K562 (cell line): ENCODE measurements around the gene ATXN10.

Experiments used
- EHMT2 ChIP-seq: fragments of 450-650 bp; IDR thresholded peaks from 2 replicates; pipeline ENCODE4 v1.6.1; 2018; ENCODE audit warnings: antibody characterized with exemption
- EP300 ChIP-seq: IDR thresholded peaks from 2 replicates; pipeline ENCODE4 v1.6.1; 2012; ENCODE audit warnings: low read length, improper control_type of control experiment
- JUN ChIP-seq, 2 experiments: sonication (generic) in 1 of 2; formaldehyde crosslinking in 1 of 2; IDR thresholded peaks; 2 replicates each; pipeline versions ENCODE4 v1.6.1 to v1.8.0; 2012 to 2022; ENCODE audit warnings: borderline replicate concordance in 2 of 2, mild to moderate bottlenecking in 2 of 2, improper control_type of control experiment in 1 of 2, low read depth in 1 of 2, low read length in 1 of 2, missing genetic modification reagents in 1 of 2
- MXI1 ChIP-seq: IDR thresholded peaks from 2 replicates; pipeline ENCODE4 v1.6.1; 2011; ENCODE audit warnings: low read depth, mild to moderate bottlenecking, improper control_type of control experiment, low read length
- PML ChIP-seq: IDR thresholded peaks from 2 replicates; pipeline ENCODE4 v1.6.1; 2012; ENCODE audit warnings: low read length, inconsistent platforms
- RFX5 ChIP-seq: IDR thresholded peaks from 2 replicates; pipeline ENCODE4 v1.6.1; 2011; ENCODE audit warnings: low read depth, mild to moderate bottlenecking, improper control_type of control experiment, low read length
- SRSF1 ChIP-seq: fragments of 200-400 bp; formaldehyde crosslinking; IDR thresholded peaks from 2 replicates; pipeline ENCODE4 v1.6.1; 2017; ENCODE audit warnings: mild to moderate bottlenecking, low read depth, low read length, moderate library complexity
- TAF1 ChIP-seq: IDR thresholded peaks from 2 replicates; pipeline ENCODE4 v1.6.1; 2011; ENCODE audit warnings: mild to moderate bottlenecking, low read length, moderate library complexity; ENCODE audit not compliant: insufficient read depth, control insufficient read depth, severe bottlenecking; ENCODE audit errors: extremely low read depth
- TCF7L2 ChIP-seq: fragments of 150-350 bp; IDR thresholded peaks from 2 replicates; pipeline ENCODE4 v1.6.1; 2016; ENCODE audit warnings: low read depth, mild to moderate bottlenecking, low read length, moderate library complexity
- TF ChIP-seq, protein P1 (sequence below), 2 experiments: fragments of 450-650 bp in 1 of 2; sonication (generic) in 1 of 2; formaldehyde crosslinking; conservative IDR thresholded peaks; 2 replicates each; pipeline versions ENCODE4 v1.4.0 to v1.8.1; 2020 to 2022; ENCODE audit warnings: mild to moderate bottlenecking in 1 of 2, missing genetic modification reagents in 1 of 2
- TF ChIP-seq, protein P2 (sequence below): sonication (generic); formaldehyde crosslinking; IDR thresholded peaks from 2 replicates; pipeline ENCODE4 v1.8.1; 2023; ENCODE audit warnings: mild to moderate bottlenecking, missing genetic modification reagents
- TF ChIP-seq, protein P3 (sequence below), 3 experiments: IDR thresholded peaks in 2 of 3; conservative IDR thresholded peaks in 1 of 3; 2 replicates each; pipeline ENCODE4 v1.5.1; 2011 to 2012; ENCODE audit warnings: low read length in 3 of 3, mild to moderate bottlenecking in 3 of 3, control low read depth in 2 of 3, improper control_type of control experiment in 1 of 3, inconsistent platforms in 1 of 3, low read depth in 1 of 3, mixed read lengths in 1 of 3, moderate library complexity in 1 of 3; ENCODE audit not compliant: insufficient read depth in 2 of 3

DNA sequence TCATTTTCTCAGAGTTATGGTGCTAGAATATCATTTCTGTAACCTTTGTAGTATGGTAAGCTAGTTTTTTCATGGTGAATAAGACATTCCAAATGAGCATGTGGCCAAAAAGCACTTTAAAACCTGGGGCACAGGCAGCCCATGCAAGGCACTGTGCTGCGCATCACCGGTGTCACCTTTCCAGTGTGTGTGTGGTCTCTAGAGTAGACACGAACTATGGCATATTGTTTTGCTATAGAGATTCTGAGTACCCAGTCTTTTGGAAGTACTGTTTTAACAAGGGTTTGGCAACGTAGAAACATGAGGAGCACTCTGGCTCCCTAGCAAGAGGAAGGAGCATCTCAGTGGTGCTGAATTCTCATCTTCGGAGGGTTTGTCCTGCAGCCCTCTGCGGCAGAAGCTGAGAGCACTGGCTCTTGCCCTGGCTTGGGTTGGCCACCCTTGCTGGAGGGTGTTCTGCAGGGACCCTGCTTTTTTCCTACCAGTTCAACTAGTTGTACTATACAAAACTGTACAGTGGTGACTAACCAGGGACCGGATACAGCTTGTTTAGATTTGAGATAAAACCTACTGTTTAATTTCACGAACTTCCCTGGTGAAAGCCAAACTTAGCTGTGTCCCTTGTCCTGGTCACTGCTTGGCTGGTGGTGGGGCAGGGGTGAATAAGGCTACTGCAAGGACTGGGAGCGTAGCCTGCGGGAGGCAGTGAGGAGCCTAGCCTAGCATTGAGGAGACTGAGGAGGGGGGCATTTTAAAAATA, 135.7 kb downstream of the ATXN10 start:
- TF ChIP-seq EP300 (no peak), SRSF1 (no peak), JUN (IDR thresholded peaks at IDR 0.05; ENCODE audit: borderline replicate concordance, low read depth, low read length) (no peak), JUN (CRISPR knock-in tag; IDR thresholded peaks at IDR 0.05; ENCODE audit: borderline replicate concordance) (no peak), RFX5 (no peak), PML (no peak), TAF1 (no peak), MXI1 (no peak), TCF7L2 (no peak), EHMT2 (no peak)
- TF ChIP-seq, protein P1, sequence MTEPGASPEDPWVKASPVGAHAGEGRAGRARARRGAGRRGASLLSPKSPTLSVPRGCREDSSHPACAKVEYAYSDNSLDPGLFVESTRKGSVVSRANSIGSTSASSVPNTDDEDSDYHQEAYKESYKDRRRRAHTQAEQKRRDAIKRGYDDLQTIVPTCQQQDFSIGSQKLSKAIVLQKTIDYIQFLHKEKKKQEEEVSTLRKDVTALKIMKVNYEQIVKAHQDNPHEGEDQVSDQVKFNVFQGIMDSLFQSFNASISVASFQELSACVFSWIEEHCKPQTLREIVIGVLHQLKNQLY (CRISPR knock-in tag; conservative IDR thresholded peaks at IDR 0.05): no peak
- TF ChIP-seq, protein P2, sequence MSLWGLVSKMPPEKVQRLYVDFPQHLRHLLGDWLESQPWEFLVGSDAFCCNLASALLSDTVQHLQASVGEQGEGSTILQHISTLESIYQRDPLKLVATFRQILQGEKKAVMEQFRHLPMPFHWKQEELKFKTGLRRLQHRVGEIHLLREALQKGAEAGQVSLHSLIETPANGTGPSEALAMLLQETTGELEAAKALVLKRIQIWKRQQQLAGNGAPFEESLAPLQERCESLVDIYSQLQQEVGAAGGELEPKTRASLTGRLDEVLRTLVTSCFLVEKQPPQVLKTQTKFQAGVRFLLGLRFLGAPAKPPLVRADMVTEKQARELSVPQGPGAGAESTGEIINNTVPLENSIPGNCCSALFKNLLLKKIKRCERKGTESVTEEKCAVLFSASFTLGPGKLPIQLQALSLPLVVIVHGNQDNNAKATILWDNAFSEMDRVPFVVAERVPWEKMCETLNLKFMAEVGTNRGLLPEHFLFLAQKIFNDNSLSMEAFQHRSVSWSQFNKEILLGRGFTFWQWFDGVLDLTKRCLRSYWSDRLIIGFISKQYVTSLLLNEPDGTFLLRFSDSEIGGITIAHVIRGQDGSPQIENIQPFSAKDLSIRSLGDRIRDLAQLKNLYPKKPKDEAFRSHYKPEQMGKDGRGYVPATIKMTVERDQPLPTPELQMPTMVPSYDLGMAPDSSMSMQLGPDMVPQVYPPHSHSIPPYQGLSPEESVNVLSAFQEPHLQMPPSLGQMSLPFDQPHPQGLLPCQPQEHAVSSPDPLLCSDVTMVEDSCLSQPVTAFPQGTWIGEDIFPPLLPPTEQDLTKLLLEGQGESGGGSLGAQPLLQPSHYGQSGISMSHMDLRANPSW (CRISPR knock-in tag): no peak
- TF ChIP-seq, protein P3, sequence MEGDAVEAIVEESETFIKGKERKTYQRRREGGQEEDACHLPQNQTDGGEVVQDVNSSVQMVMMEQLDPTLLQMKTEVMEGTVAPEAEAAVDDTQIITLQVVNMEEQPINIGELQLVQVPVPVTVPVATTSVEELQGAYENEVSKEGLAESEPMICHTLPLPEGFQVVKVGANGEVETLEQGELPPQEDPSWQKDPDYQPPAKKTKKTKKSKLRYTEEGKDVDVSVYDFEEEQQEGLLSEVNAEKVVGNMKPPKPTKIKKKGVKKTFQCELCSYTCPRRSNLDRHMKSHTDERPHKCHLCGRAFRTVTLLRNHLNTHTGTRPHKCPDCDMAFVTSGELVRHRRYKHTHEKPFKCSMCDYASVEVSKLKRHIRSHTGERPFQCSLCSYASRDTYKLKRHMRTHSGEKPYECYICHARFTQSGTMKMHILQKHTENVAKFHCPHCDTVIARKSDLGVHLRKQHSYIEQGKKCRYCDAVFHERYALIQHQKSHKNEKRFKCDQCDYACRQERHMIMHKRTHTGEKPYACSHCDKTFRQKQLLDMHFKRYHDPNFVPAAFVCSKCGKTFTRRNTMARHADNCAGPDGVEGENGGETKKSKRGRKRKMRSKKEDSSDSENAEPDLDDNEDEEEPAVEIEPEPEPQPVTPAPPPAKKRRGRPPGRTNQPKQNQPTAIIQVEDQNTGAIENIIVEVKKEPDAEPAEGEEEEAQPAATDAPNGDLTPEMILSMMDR (IDR thresholded peaks at IDR 0.05 in 2 of 3, conservative IDR thresholded peaks at IDR 0.05 in 1 of 3; ENCODE audit: insufficient read depth in 2 of 3, low read depth in 1 of 3, low read length in 3 of 3): no peak
